Neuronal stem cell (in vitro differentiated cells): Measurements from ENCODE around the gene PDCD6IP.
"Not testable (repeated sequence)": the region's sequence is repeated elsewhere in the genome, so short reads cannot be mapped to it uniquely, and the experiment has no call there.

Experiments
- DNase-seq: peaks from one replicate; pipeline ENCODE4 v3.0.0-alpha.2; 2013; ENCODE audit warnings: low spot score
- H2AFZ ChIP-seq: one replicate; pipeline ENCODE4 v1.6.1; 2013; ENCODE audit warnings: mild to moderate bottlenecking, low read length, inconsistent platforms
- H2AK5ac ChIP-seq: 2 replicates; pipeline ENCODE4 v1.6.1; 2013; ENCODE audit warnings: low read depth, mild to moderate bottlenecking, inconsistent platforms, low read length, moderate library complexity, mixed read lengths
- H2BK120ac ChIP-seq: 2 replicates; pipeline ENCODE4 v1.6.1; 2013; ENCODE audit warnings: low read depth, mild to moderate bottlenecking, inconsistent platforms, low read length, moderate library complexity, mixed read lengths
- H2BK12ac ChIP-seq: one replicate; pipeline ENCODE4 v1.6.1; 2013; ENCODE audit warnings: low read length, inconsistent platforms
- H2BK15ac ChIP-seq: 2 replicates; pipeline ENCODE4 v1.6.1; 2013; ENCODE audit warnings: mild to moderate bottlenecking, low read length, inconsistent platforms, mixed read lengths
- H2BK5ac ChIP-seq: one replicate; pipeline ENCODE4 v1.6.1; 2013; ENCODE audit warnings: inconsistent platforms, mild to moderate bottlenecking, low read length, moderate library complexity
- H3K14ac ChIP-seq: one replicate; pipeline ENCODE4 v1.6.1; 2013; ENCODE audit warnings: low read length, inconsistent platforms
- H3K18ac ChIP-seq: 2 replicates; pipeline ENCODE4 v1.6.1; 2013; ENCODE audit warnings: low read length, inconsistent platforms
- H3K23ac ChIP-seq: 2 replicates; pipeline ENCODE4 v1.6.1; 2013; ENCODE audit warnings: low read depth, mild to moderate bottlenecking, mixed read lengths, low read length, inconsistent platforms; ENCODE audit not compliant: poor library complexity
- H3K27ac ChIP-seq: replicated peaks from 3 replicates; pipeline ENCODE4 v1.5.1; 2013; ENCODE audit warnings: low read length, inconsistent platforms
- H3K27me3 ChIP-seq, 3 experiments: 2 replicates each; pipeline ENCODE4 v1.6.1; 2013; ENCODE audit warnings: low read length in 3 of 3, mild to moderate bottlenecking in 2 of 3, inconsistent platforms in 1 of 3, low read depth in 1 of 3, mixed read lengths in 1 of 3, moderate library complexity in 1 of 3; ENCODE audit not compliant: control insufficient read depth in 3 of 3, insufficient read depth in 3 of 3
- H3K36me3 ChIP-seq, 2 donors: replicated peaks in 1 of 2; 2 replicates each; pipeline ENCODE4 v1.6.1; 2013; ENCODE audit warnings: low read length in 2 of 2; ENCODE audit not compliant: control insufficient read depth in 2 of 2, insufficient read depth in 2 of 2
- H3K4ac ChIP-seq: 2 replicates; pipeline ENCODE4 v1.6.1; 2013; ENCODE audit warnings: inconsistent platforms, mild to moderate bottlenecking, low read length, moderate library complexity
- H3K4me1 ChIP-seq, 2 donors: 1 replicate in 1 of 2; 2 replicates in 1 of 2; pipeline ENCODE4 v1.6.1; 2013; ENCODE audit warnings: low read length in 2 of 2, low read depth in 1 of 2; ENCODE audit not compliant: control insufficient read depth in 2 of 2, insufficient read depth in 1 of 2
- H3K4me2 ChIP-seq: one replicate; pipeline ENCODE4 v1.6.1; 2013; ENCODE audit warnings: mild to moderate bottlenecking, low read length, inconsistent platforms; ENCODE audit not compliant: insufficient read depth, poor library complexity, severe bottlenecking
- H3K4me3 ChIP-seq, 2 donors: 2 replicates each; pipeline ENCODE4 v1.5.1; 2013; ENCODE audit warnings: low read length in 2 of 2, mild to moderate bottlenecking in 2 of 2, inconsistent platforms in 1 of 2, moderate library complexity in 1 of 2
- H3K79me1 ChIP-seq: one replicate; pipeline ENCODE4 v1.6.1; 2013; ENCODE audit warnings: low read depth, mild to moderate bottlenecking, inconsistent platforms, low read length, moderate library complexity
- H3K9ac ChIP-seq: one replicate; pipeline ENCODE4 v1.6.1; 2013; ENCODE audit warnings: mild to moderate bottlenecking, low read depth, low read length, inconsistent platforms; ENCODE audit not compliant: poor library complexity
- H3K9me3 ChIP-seq, 2 donors: replicated peaks in 1 of 2; 2 replicates each; pipeline versions ENCODE3 to v1.6.1; 2013; ENCODE audit warnings: low read length in 2 of 2, mild to moderate bottlenecking in 2 of 2, inconsistent platforms in 1 of 2, low read depth in 1 of 2, mixed read lengths in 1 of 2, moderate library complexity in 1 of 2; ENCODE audit not compliant: control insufficient read depth in 2 of 2, insufficient read depth in 1 of 2
- H4K8ac ChIP-seq: one replicate; pipeline ENCODE4 v1.6.1; 2013; ENCODE audit warnings: low read depth, mild to moderate bottlenecking, inconsistent platforms, low read length, moderate library complexity
- H4K91ac ChIP-seq: one replicate; pipeline ENCODE4 v1.6.1; 2013; ENCODE audit warnings: low read length, low read depth, mild to moderate bottlenecking, inconsistent platforms; ENCODE audit not compliant: poor library complexity
- WGBS, 2 donors: extraction: QIAGEN DNeasy Blood & Tissue Kit; methylation state at CpG; one replicate each; pipeline ENCODE4 v1.1.7; 2013; ENCODE audit warnings: missing lambda C conversion rate in 2 of 2, mixed read lengths in 1 of 2; ENCODE audit not compliant: insufficient read length in 2 of 2, insufficient replicate concordance in 1 of 2; ENCODE audit errors: extremely low coverage in 2 of 2; 5-methylcytosine and 5-hydroxymethylcytosine counted together

Gene PDCD6IP

DNA sequence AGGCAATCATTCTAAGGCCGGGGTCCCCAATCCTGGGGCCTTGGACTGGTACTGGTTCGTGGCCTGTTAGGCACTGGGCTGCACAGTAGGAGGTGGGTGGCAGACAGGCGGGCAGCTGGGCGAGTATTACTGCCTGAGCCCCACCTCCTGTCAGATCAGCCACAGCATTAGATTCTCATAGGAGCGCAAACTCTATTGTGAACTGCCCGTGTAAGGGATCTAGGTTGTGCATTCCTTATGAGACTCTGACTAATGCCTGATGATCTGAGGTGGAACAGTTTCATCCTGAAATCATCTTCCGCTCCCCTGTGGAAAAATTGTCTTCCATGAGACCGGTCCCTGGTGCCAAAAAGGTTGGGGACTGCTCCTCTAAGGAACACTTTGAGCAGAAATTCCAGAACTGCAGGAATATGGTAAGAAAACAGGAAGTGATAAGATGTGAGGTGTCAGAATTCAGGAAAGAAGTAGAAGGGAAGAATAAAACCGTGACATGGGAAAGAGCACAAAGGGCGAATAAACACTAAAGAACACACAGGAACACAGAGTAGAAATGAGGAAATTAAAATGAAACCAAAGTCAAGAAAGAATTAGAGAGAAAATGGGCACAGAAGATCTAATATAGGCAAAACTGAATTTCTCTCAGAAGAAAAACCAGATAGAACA, 57.6 kb downstream of the PDCD6IP start:
- H3K4me2 ChIP-seq, result no peak overlapping the region
- no peaks in the 10 kb centered on the region for H3K9me3 ChIP-seq
- H3K27me3 ChIP-seq, result no peaks in the 10 kb centered on the region
- no peak for DNase-seq
- no peak overlapping the region for H3K27ac ChIP-seq
- H2AK5ac ChIP-seq, result no peak overlapping the region
- no peak overlapping the region for H3K14ac ChIP-seq
- H2BK120ac ChIP-seq, result no peak overlapping the region
- peak overlapping the region; percentile 82 for H4K8ac ChIP-seq
- no peak overlapping the region for H3K9ac ChIP-seq
- H4K91ac ChIP-seq, result no peak overlapping the region
- H2BK12ac ChIP-seq, result no peak overlapping the region
- H3K4ac ChIP-seq, result no peak overlapping the region
- H3K23ac ChIP-seq, result no peak overlapping the region
- no peak overlapping the region for H3K4me3 ChIP-seq
- no CpG with 5 or more reads among the region's 10 CpGs for WGBS, 2 donors
- H3K18ac ChIP-seq, result no peak overlapping the region
- peaks cover 2 to 58% of the 10 kb centered on the region in 2 donors for H3K36me3 ChIP-seq
- H2BK5ac ChIP-seq, result no peak overlapping the region
- H2BK15ac ChIP-seq, result no peak overlapping the region
- no peaks in the 10 kb centered on the region for H3K4me1 ChIP-seq
- H2AFZ ChIP-seq, result no peak overlapping the region
- no peaks in the 10 kb centered on the region for H3K79me1 ChIP-seq

DNA sequence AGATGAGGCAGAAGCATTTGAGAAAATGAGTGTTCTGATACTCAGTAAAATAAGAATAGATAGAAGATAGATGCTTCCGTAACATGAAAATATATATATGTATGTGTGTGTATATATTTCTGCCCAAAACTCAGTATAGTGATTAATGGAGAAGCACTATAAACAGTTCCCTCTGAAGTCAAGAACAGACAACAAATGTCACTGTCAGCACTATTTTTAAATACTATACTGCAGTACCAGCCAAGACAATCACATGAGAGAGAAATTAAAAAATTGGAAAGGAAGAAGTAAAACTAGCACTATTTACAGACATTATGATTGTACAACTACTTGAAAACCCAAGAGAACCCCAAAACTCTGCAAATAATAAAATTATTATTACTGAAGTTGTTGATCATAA, 59.3 kb downstream of the PDCD6IP start:
- H2AK5ac ChIP-seq, H4K91ac ChIP-seq, H3K79me1 ChIP-seq, H3K27me3 ChIP-seq, H3K14ac ChIP-seq, H2BK120ac ChIP-seq, H3K9me3 ChIP-seq, H2AFZ ChIP-seq, H3K27ac ChIP-seq, H3K4me1 ChIP-seq, DNase-seq, H3K4me2 ChIP-seq, H2BK5ac ChIP-seq, H3K4ac ChIP-seq, H3K4me3 ChIP-seq, H3K9ac ChIP-seq, H3K23ac ChIP-seq, H3K18ac ChIP-seq, H2BK15ac ChIP-seq, H4K8ac ChIP-seq, H2BK12ac ChIP-seq: not testable (repeated sequence)
- H3K36me3 ChIP-seq, result peaks cover 2 to 63% of the 10 kb centered on the region in 2 donors
- no CpG with 5 or more reads among the region's 1 CpG for WGBS, 2 donors

- WGBS, 2 donors, result no CpG with 5 or more reads among the region's 4 CpGs
Measured at GRCh38 chr3:33858131-33858530, 59.7 kb downstream of the PDCD6IP start.

DNA sequence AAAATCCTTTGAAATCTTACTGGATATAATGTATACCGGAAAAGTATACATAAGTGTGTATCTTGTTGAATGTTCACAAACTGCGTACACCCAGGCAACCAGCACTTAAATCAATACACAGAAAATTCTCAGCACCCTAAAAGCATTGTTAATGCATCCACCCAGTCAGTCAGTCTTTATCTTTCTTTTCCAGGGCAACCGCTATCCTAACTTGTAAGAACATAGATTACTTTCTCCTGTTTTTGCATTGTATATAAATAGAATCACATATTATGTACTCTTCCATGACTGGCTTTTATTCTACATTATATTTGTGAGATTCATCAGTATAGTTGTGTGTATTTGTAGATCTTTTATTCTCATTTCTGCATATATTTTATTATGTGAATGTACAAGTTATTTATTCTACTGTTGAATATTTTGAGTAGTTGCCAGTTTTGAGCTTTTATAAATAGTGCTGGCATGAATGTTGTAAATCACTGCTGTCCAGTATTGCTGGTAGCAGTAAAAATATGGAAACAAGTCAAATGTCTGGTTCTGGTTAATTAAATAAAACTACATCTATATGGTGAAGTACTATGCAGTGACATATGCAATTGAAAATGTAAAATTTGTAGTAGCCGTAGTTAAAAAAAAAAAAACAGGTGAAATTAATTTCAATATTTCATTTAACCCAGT, 62.1 kb downstream of the PDCD6IP start:
- H3K4ac ChIP-seq, result no peak overlapping the region
- no peak overlapping the region for H2BK12ac ChIP-seq
- H4K91ac ChIP-seq, result no peak overlapping the region
- H3K79me1 ChIP-seq, result no peaks in the 10 kb centered on the region
- peaks cover 7 to 68% of the 10 kb centered on the region in 2 donors for H3K36me3 ChIP-seq
- no peak overlapping the region for H2BK5ac ChIP-seq
- H2AFZ ChIP-seq, result no peak overlapping the region
- no peaks in the 10 kb centered on the region for H3K27me3 ChIP-seq
- no peaks in the 10 kb centered on the region for H3K9me3 ChIP-seq
- H3K23ac ChIP-seq, result no peak overlapping the region
- no peak overlapping the region for H3K9ac ChIP-seq
- no peak overlapping the region for H3K27ac ChIP-seq
- WGBS, 2 donors, result no CpG with 5 or more reads among the region's 4 CpGs
- H4K8ac ChIP-seq, result no peak overlapping the region
- H3K18ac ChIP-seq, result no peak overlapping the region
- no peak overlapping the region for H2BK120ac ChIP-seq
- no peaks in the 10 kb centered on the region for H3K4me1 ChIP-seq
- no peak for DNase-seq
- no peak overlapping the region for H3K4me3 ChIP-seq
- no peak overlapping the region for H3K14ac ChIP-seq
- H2AK5ac ChIP-seq, result no peak overlapping the region
- no peak overlapping the region for H3K4me2 ChIP-seq
- no peak overlapping the region for H2BK15ac ChIP-seq

More at GRCh38 chr3:33858131-33858530, 59.7 kb downstream of the PDCD6IP start:
- no peak overlapping the region for H3K14ac ChIP-seq
- no peak overlapping the region for H2BK5ac ChIP-seq
- H3K4me1 ChIP-seq, result no peaks in the 10 kb centered on the region
- no peaks in the 10 kb centered on the region for H3K79me1 ChIP-seq
- no peak overlapping the region for H2BK12ac ChIP-seq
- H3K9ac ChIP-seq, result no peak overlapping the region
- no peak overlapping the region for H2AFZ ChIP-seq
- no peak overlapping the region for H3K23ac ChIP-seq
- DNase-seq, result no peak
- peaks cover 2 to 63% of the 10 kb centered on the region in 2 donors for H3K36me3 ChIP-seq
- no peak overlapping the region for H3K27ac ChIP-seq
- H3K27me3 ChIP-seq, result no peaks in the 10 kb centered on the region
- no peak overlapping the region for H2BK15ac ChIP-seq
- no peak overlapping the region for H2AK5ac ChIP-seq
- no peak overlapping the region for H3K4ac ChIP-seq
- no peak overlapping the region for H3K4me2 ChIP-seq
- no peak overlapping the region for H2BK120ac ChIP-seq
- no peaks in the 10 kb centered on the region for H3K9me3 ChIP-seq
- no peak overlapping the region for H3K18ac ChIP-seq
- no peak overlapping the region for H4K91ac ChIP-seq
- H3K4me3 ChIP-seq, result no peak overlapping the region
- no peak overlapping the region for H4K8ac ChIP-seq
